PC-9 (cell line): ENCODE results near the gene DISC1. TPM values are rescaled to one million over a fixed set of nuclear protein-coding genes. Genes with fewer than 3 reads are reported as not detected.
"Not testable (repeated sequence)": the region's sequence is repeated elsewhere in the genome, so short reads cannot be mapped to it uniquely, and the experiment has no call there.

Source experiments
- BruUV-seq: library from RNA; stranded (reverse); fragments of 400-500 nt; replicated peaks from 2 replicates; lab custom pipeline; 2021; lab: Mats Ljungman, UMichigan
- CTCF ChIA-PET: fragments of 300-600 bp; sonication (Branson Sonifier 250); formaldehyde crosslinking; loops from one replicate; lab custom pipeline; 2022; ENCODE audit warnings: antibody characterized with exemption; lab: Charles Lee
- POLR2A ChIA-PET: fragments of 300-600 bp; sonication (Branson Sonifier 250); formaldehyde crosslinking; loops from one replicate; lab custom pipeline; 2022; ENCODE audit warnings: antibody characterized with exemption; ENCODE audit not compliant: unreplicated experiment; lab: Charles Lee
- DNase-seq, 2 experiments: peaks; one replicate each; pipeline versions ENCODE4 v3.0.0 to v3.0.0-alpha.2; 2015 to 2022; ENCODE audit warnings: mixed read lengths in 1 of 2
- H2AFZ ChIP-seq: fragments of 200-600 bp; sonication (generic); 2 replicates; pipeline ENCODE4 v1.8.1; 2017; ENCODE audit warnings: antibody characterized with exemption
- H3F3A ChIP-seq: fragments of 200-600 bp; sonication (generic); 2 replicates; pipeline ENCODE4 v1.8.1; 2017; ENCODE audit warnings: antibody characterized with exemption, mild to moderate bottlenecking, low read depth; ENCODE audit not compliant: insufficient read depth
- H3K27ac ChIP-seq: fragments of 200-600 bp; sonication (generic); 2 replicates; pipeline ENCODE4 v1.6.1; 2016; ENCODE audit warnings: mixed run types
- H3K27me3 ChIP-seq: fragments of 200-600 bp; sonication (generic); 2 replicates; pipeline ENCODE4 v1.6.1; 2016; ENCODE audit warnings: low read depth, mixed run types; ENCODE audit not compliant: insufficient read depth
- H3K36me3 ChIP-seq: fragments of 200-600 bp; sonication (generic); 2 replicates; pipeline ENCODE4 v1.6.1; 2016; ENCODE audit warnings: low read depth, mixed run types
- H3K4me1 ChIP-seq: fragments of 200-600 bp; sonication (generic); replicated peaks from 2 replicates; pipeline ENCODE4 v1.6.1; 2016; ENCODE audit warnings: mixed run types; ENCODE audit not compliant: insufficient read depth
- H3K4me2 ChIP-seq: fragments of 200-600 bp; sonication (generic); 2 replicates; pipeline ENCODE4 v1.6.1; 2017; ENCODE audit warnings: mixed run types
- H3K4me3 ChIP-seq: fragments of 200-600 bp; sonication (generic); 2 replicates; pipeline ENCODE4 v1.6.1; 2016; ENCODE audit warnings: mixed run types
- H3K79me2 ChIP-seq: fragments of 200-600 bp; sonication (generic); 2 replicates; pipeline ENCODE4 v1.6.1; 2017; ENCODE audit warnings: low read depth, mixed run types
- H3K9me2 ChIP-seq: fragments of 200-600 bp; sonication (generic); 2 replicates; pipeline ENCODE4 v1.8.1; 2017; ENCODE audit warnings: mild to moderate bottlenecking; ENCODE audit not compliant: insufficient read depth
- H3K9me3 ChIP-seq: fragments of 200-600 bp; sonication (generic); 2 replicates; pipeline ENCODE4 v1.8.1; 2016; ENCODE audit warnings: low read depth; ENCODE audit not compliant: insufficient read depth
- H4K20me1 ChIP-seq: fragments of 200-600 bp; sonication (generic); 2 replicates; pipeline ENCODE4 v1.8.1; 2017; ENCODE audit not compliant: insufficient read depth
- CTCF ChIP-seq: fragments of 200-600 bp; sonication (generic); conservative IDR thresholded peaks from 2 replicates; pipeline ENCODE4 v1.6.1; 2017; ENCODE audit warnings: mixed run types, antibody characterized with exemption, mild to moderate bottlenecking, moderate library complexity
- EZH2 ChIP-seq: fragments of 200-600 bp; sonication (generic); IDR thresholded peaks from 2 replicates; pipeline ENCODE4 v1.8.0; 2017; ENCODE audit warnings: antibody characterized with exemption, low read depth
- intact Hi-C: fragments of 100-400 bp; cut with micrococcal nuclease; formaldehyde crosslinking; loops from one replicate; pipeline ENCODE4 v1.10.0; 2022; ENCODE audit not compliant: unreplicated experiment
- total RNA-seq: library from RNA; stranded (reverse); gene quantifications from 2 replicates; pipeline ENCODE4 v1.2.3, GENCODE V29; 2021

DISC1 gene
- total RNA-seq, 1 experiment from 2014 or later: 7.4 TPM

GRCh38 chr1:231761252-231761651 is 134.7 kb downstream of the DISC1 start:
- no peak for DNase-seq
- no peak overlapping the region for H3K4me2 ChIP-seq
- H3K79me2 ChIP-seq: no peaks in the 10 kb centered on the region
- H3K36me3 ChIP-seq: no peaks in the 10 kb centered on the region
- H3K9me3 ChIP-seq: no peaks in the 10 kb centered on the region
- TF ChIP-seq CTCF: no peak
- TF ChIP-seq EZH2: no peak
- BruUV-seq: no TSS peak
- ChIA-PET CTCF (no interaction called here), POLR2A (no interaction called here)
- H3K4me3 ChIP-seq: no peak overlapping the region
- H3K9me2 ChIP-seq: no peaks in the 10 kb centered on the region
- no peaks in the 10 kb centered on the region for H4K20me1 ChIP-seq
- no peak overlapping the region for H3K27ac ChIP-seq
- H2AFZ ChIP-seq: no peak overlapping the region
- no peaks in the 10 kb centered on the region for H3K27me3 ChIP-seq
- no peaks in the 10 kb centered on the region for H3K4me1 ChIP-seq
- H3F3A ChIP-seq: no peaks in the 10 kb centered on the region
- intact Hi-C loops: no loop called here

- no peaks in the 10 kb centered on the region for H3K79me2 ChIP-seq
- no peaks in the 10 kb centered on the region for H3F3A ChIP-seq
- H4K20me1 ChIP-seq: no peaks in the 10 kb centered on the region
- H3K27me3 ChIP-seq: no peaks in the 10 kb centered on the region
- no peak overlapping the region for H3K4me2 ChIP-seq
- POLR2A ChIA-PET: no interaction called here
- no TSS peak for BruUV-seq
- no peaks in the 10 kb centered on the region for H3K9me2 ChIP-seq
- CTCF ChIA-PET: no interaction called here
- H3K36me3 ChIP-seq: no peaks in the 10 kb centered on the region
- no peak overlapping the region for H3K4me3 ChIP-seq
- no peak overlapping the region for H2AFZ ChIP-seq
- intact Hi-C loops: no loop called here
- TF ChIP-seq EZH2 (no peak), CTCF (no peak)
- H3K9me3 ChIP-seq: no peaks in the 10 kb centered on the region
- no peaks in the 10 kb centered on the region for H3K4me1 ChIP-seq
- no peak for DNase-seq
- H3K27ac ChIP-seq: no peak overlapping the region
Measured at GRCh38 chr1:231761747-231762541, 135.4 kb downstream of the DISC1 start.

GRCh38 chr1:231763456-231763855 is 136.9 kb downstream of the DISC1 start:
- BruUV-seq: no TSS peak
- Histone ChIP-seq H3K4me1 (no peaks in the 10 kb centered on the region), H3K36me3 (no peaks in the 10 kb centered on the region), H3K27ac (no peak overlapping the region), H4K20me1 (no peaks in the 10 kb centered on the region), H3K9me3 (no peaks in the 10 kb centered on the region), H2AFZ (no peak overlapping the region), H3K79me2 (no peaks in the 10 kb centered on the region), H3K4me3 (no peak overlapping the region), H3K9me2 (no peaks in the 10 kb centered on the region), H3K4me2 (no peak overlapping the region), H3K27me3 (no peaks in the 10 kb centered on the region), H3F3A (no peaks in the 10 kb centered on the region)
- POLR2A ChIA-PET: no interaction called here
- TF ChIP-seq EZH2 (no peak), CTCF (no peak)
- intact Hi-C loops: no loop called here
- CTCF ChIA-PET: interaction anchor here (0.6 kb wide), 1 partner anchor 98 kb away, joined by 3 read pairs; no protein-coding TSS in a partner anchor
- no peak for DNase-seq

GRCh38 chr1:231765825-231766224 is 139.2 kb downstream of the DISC1 start:
- H3K27me3 ChIP-seq, H2AFZ ChIP-seq, DNase-seq, H3F3A ChIP-seq, H3K36me3 ChIP-seq, H3K4me2 ChIP-seq, H3K27ac ChIP-seq, H3K4me1 ChIP-seq, BruUV-seq, CTCF ChIA-PET, H3K4me3 ChIP-seq, H3K9me3 ChIP-seq, H4K20me1 ChIP-seq, POLR2A ChIA-PET, H3K79me2 ChIP-seq, intact Hi-C loops, H3K9me2 ChIP-seq: not testable (repeated sequence)
